Keratinocyte (primary cell): ENCODE measurements around the gene CDC34.

ENCODE experiments used
- EZH2 ChIP-seq: IDR thresholded peaks from one replicate; pipeline ENCODE4 v1.6.1; 2012; ENCODE audit warnings: inconsistent platforms, mild to moderate bottlenecking, low read length, moderate library complexity
- TF ChIP-seq, protein P1 (sequence below), 3 experiments: IDR thresholded peaks in 1 of 3; conservative IDR thresholded peaks in 1 of 3; optimal IDR thresholded peaks in 1 of 3; 2 replicates in 2 of 3; 3 replicates in 1 of 3; pipeline versions ENCODE3 to v1.5.1; 2011; ENCODE audit warnings: low read length in 3 of 3, mild to moderate bottlenecking in 3 of 3, moderate library complexity in 2 of 3, control low read depth in 1 of 3, inconsistent platforms in 1 of 3; ENCODE audit not compliant: insufficient read depth in 2 of 3; ENCODE audit errors: extremely low read depth in 1 of 3

DNA sequence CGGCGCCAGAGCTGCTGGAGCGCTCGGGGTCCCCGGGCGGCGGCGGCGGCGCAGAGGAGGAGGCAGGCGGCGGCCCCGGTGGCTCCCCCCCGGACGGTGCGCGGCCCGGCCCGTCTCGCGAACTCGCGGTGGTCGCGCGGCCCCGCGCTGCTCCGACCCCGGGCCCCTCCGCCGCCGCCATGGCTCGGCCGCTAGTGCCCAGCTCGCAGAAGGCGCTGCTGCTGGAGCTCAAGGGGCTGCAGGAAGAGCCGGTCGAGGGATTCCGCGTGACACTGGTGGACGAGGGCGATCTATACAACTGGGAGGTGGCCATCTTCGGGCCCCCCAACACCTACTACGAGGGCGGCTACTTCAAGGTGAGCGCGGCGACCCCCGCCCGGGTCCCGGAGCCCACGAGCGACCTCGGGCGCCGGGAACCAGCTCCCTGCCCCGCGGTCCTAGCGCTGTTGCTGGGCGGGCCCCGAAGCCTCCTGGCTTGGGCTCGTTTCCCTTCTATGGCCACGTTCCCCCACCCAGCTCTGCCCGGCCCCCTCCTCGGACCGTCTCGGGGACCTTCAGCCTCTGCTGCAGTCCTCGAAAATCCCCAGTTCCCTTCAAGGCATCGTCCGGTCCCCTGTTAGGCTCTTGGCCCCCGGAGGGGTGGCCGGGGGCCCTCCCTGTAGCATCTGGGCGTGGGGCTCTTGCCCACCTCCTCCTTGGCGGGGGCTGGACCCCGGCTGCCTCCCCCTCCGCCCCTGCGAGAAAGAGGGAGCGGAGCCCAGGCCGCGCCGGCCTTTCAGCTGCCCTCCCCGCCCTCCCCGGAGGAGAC lies at the start of gene CDC34:
- TF ChIP-seq, protein P1, sequence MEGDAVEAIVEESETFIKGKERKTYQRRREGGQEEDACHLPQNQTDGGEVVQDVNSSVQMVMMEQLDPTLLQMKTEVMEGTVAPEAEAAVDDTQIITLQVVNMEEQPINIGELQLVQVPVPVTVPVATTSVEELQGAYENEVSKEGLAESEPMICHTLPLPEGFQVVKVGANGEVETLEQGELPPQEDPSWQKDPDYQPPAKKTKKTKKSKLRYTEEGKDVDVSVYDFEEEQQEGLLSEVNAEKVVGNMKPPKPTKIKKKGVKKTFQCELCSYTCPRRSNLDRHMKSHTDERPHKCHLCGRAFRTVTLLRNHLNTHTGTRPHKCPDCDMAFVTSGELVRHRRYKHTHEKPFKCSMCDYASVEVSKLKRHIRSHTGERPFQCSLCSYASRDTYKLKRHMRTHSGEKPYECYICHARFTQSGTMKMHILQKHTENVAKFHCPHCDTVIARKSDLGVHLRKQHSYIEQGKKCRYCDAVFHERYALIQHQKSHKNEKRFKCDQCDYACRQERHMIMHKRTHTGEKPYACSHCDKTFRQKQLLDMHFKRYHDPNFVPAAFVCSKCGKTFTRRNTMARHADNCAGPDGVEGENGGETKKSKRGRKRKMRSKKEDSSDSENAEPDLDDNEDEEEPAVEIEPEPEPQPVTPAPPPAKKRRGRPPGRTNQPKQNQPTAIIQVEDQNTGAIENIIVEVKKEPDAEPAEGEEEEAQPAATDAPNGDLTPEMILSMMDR (optimal IDR thresholded peaks at IDR 0.05 in 1 of 3, IDR thresholded peaks at IDR 0.05 in 1 of 3, conservative IDR thresholded peaks at IDR 0.05 in 1 of 3; ENCODE audit: extremely low read depth in 1 of 3, insufficient read depth in 2 of 3, low read length in 3 of 3), result no peak
- no peak for TF ChIP-seq EZH2
